HepG2 (cell line): ENCODE data around the gene SRSF10.

ENCODE experiments used
- ARNTL ChIP-seq: sonication (generic); formaldehyde crosslinking; IDR thresholded peaks from 2 replicates; pipeline ENCODE4 v1.4.0; 2020; ENCODE audit warnings: mild to moderate bottlenecking, missing genetic modification reagents
- ATF4 ChIP-seq, 2 experiments: fragments of 450-650 bp in 1 of 2; sonication (generic) in 1 of 2; formaldehyde crosslinking; IDR thresholded peaks; 2 replicates each; pipeline versions ENCODE4 v1.5.0 to v1.8.0; 2020 to 2022; ENCODE audit warnings: mild to moderate bottlenecking in 1 of 2, missing genetic modification reagents in 1 of 2
- CTCF ChIP-seq: sonication (generic); formaldehyde crosslinking; IDR thresholded peaks from 2 replicates; pipeline ENCODE4 v1.5.0; 2020; ENCODE audit warnings: mild to moderate bottlenecking, missing genetic modification reagents, moderate library complexity
- FOSL2 ChIP-seq: sonication (generic); formaldehyde crosslinking; IDR thresholded peaks from 2 replicates; pipeline ENCODE4 v1.4.0; 2020; ENCODE audit warnings: missing genetic modification reagents
- JUN ChIP-seq: sonication (generic); formaldehyde crosslinking; IDR thresholded peaks from 2 replicates; pipeline ENCODE4 v1.4.0; 2020; ENCODE audit warnings: mild to moderate bottlenecking, missing genetic modification reagents
- KAT2B ChIP-seq: fragments of 150-350 bp; IDR thresholded peaks from 2 replicates; pipeline ENCODE4 v1.6.1; 2014; ENCODE audit warnings: low read depth, low read length, borderline replicate concordance
- PPARG ChIP-seq: conservative IDR thresholded peaks from 2 replicates; pipeline ENCODE4 v1.6.1; 2016; ENCODE audit warnings: missing biosample characterization, missing genetic modification reagents
- SSRP1 ChIP-seq: IDR thresholded peaks from 2 replicates; pipeline ENCODE4 v1.6.1; 2016; ENCODE audit warnings: control low read depth
- TCF12 ChIP-seq, 2 experiments: fragments of 450-650 bp in 1 of 2; sonication (generic) in 1 of 2; formaldehyde crosslinking in 1 of 2; IDR thresholded peaks; 2 replicates each; pipeline versions ENCODE4 v1.6.1 to v1.8.0; 2017 to 2022; ENCODE audit warnings: antibody characterized with exemption in 1 of 2, mild to moderate bottlenecking in 1 of 2, missing genetic modification reagents in 1 of 2, moderate library complexity in 1 of 2
- ZKSCAN1 ChIP-seq: fragments of 150-350 bp; IDR thresholded peaks from 2 replicates; pipeline ENCODE4 v1.6.1; 2014; ENCODE audit warnings: low read length
- ZNF616 ChIP-seq: sonication (generic); formaldehyde crosslinking; IDR thresholded peaks from 2 replicates; pipeline ENCODE4 v1.5.0; 2020; ENCODE audit warnings: low read depth, mild to moderate bottlenecking, missing genetic modification reagents

GRCh38 chr1:23964235-23964668 lies 15.9 kb downstream of the SRSF10 start:
- no peak for TF ChIP-seq KAT2B
- TF ChIP-seq ZKSCAN1, result no peak
- TF ChIP-seq CTCF (CRISPR knock-in tag), result no peak
- no peak for TF ChIP-seq ATF4 (CRISPR knock-in tag; IDR thresholded peaks at IDR 0.05)
- TF ChIP-seq SSRP1 (CRISPR knock-in tag), result no peak
- TF ChIP-seq JUN (CRISPR knock-in tag), result no peak
- TF ChIP-seq ZNF616, result no peak
- no peak for TF ChIP-seq PPARG
- TF ChIP-seq FOSL2, result no peak
- no peak for TF ChIP-seq ARNTL
- TF ChIP-seq TCF12 (IDR thresholded peaks at IDR 0.05), result no peak
- TF ChIP-seq TCF12 (CRISPR knock-in tag; IDR thresholded peaks at IDR 0.05), result no peak
